Endothelial cell of umbilical vein (primary cell): ENCODE results near the gene PDSS2.

Experiments used
- EZH2 ChIP-seq: IDR thresholded peaks from 2 replicates; pipeline ENCODE4 v1.6.1; 2012; ENCODE audit warnings: borderline replicate concordance, low read depth, mild to moderate bottlenecking, moderate library complexity, low read length, inconsistent platforms; ENCODE audit not compliant: severe bottlenecking
- MYC ChIP-seq: IDR thresholded peaks from one replicate; pipeline ENCODE4 v1.6.1; 2011; ENCODE audit warnings: mild to moderate bottlenecking, low read depth, low read length
- POLR2A ChIP-seq: IDR thresholded peaks from 2 replicates; pipeline ENCODE4 v1.6.1; 2012; ENCODE audit warnings: low read depth, mild to moderate bottlenecking, control low read depth, low read length
- TF ChIP-seq, protein P1 (sequence below), 2 donors: IDR thresholded peaks; 1 replicate in 1 of 2; 2 replicates in 1 of 2; pipeline ENCODE4 v1.5.1; 2011; ENCODE audit warnings: low read length in 2 of 2, mild to moderate bottlenecking in 2 of 2, moderate library complexity in 2 of 2, control low read depth in 1 of 2, inconsistent platforms in 1 of 2, low read depth in 1 of 2; ENCODE audit not compliant: insufficient read depth in 1 of 2; ENCODE audit errors: extremely low read depth in 1 of 2
- TF ChIP-seq, protein P2 (sequence below): IDR thresholded peaks from 2 replicates; pipeline ENCODE4 v1.6.1; 2011; ENCODE audit not compliant: insufficient read depth, insufficient read length

DNA sequence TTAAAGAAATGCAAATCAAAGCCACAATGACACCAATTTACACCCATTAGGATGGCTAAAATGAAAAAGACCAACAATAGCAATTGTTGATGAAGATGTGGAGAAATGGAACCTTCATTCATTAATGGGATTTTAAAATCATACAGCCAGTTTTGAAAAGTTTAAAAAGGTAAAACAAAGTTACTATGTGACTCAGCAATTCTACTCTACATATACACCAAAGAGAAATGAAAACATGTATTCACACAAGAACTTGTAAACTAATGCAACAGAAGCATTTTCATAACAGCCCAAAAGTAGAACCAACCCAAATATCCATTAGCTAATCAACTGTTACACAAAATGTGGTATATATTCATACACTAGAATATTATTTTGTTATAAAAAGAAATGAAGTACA lies 75.7 kb downstream of the PDSS2 start:
- TF ChIP-seq, protein P1, sequence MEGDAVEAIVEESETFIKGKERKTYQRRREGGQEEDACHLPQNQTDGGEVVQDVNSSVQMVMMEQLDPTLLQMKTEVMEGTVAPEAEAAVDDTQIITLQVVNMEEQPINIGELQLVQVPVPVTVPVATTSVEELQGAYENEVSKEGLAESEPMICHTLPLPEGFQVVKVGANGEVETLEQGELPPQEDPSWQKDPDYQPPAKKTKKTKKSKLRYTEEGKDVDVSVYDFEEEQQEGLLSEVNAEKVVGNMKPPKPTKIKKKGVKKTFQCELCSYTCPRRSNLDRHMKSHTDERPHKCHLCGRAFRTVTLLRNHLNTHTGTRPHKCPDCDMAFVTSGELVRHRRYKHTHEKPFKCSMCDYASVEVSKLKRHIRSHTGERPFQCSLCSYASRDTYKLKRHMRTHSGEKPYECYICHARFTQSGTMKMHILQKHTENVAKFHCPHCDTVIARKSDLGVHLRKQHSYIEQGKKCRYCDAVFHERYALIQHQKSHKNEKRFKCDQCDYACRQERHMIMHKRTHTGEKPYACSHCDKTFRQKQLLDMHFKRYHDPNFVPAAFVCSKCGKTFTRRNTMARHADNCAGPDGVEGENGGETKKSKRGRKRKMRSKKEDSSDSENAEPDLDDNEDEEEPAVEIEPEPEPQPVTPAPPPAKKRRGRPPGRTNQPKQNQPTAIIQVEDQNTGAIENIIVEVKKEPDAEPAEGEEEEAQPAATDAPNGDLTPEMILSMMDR (IDR thresholded peaks at IDR 0.05; ENCODE audit: extremely low read depth in 1 of 2, insufficient read depth in 1 of 2, low read depth in 1 of 2, low read length in 2 of 2): no peak
- TF ChIP-seq EZH2: no peak
- no peak for TF ChIP-seq POLR2A
- TF ChIP-seq, protein P2, sequence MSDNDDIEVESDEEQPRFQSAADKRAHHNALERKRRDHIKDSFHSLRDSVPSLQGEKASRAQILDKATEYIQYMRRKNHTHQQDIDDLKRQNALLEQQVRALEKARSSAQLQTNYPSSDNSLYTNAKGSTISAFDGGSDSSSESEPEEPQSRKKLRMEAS: no peak
- no peak for TF ChIP-seq MYC
